HepG2 (cell line): ENCODE data around the gene CLDN4. TPM values are rescaled to one million over a fixed set of nuclear protein-coding genes. Genes with fewer than 3 reads are reported as not detected.

Experiments
- ARID4A ChIP-seq: sonication (generic); formaldehyde crosslinking; IDR thresholded peaks from 2 replicates; pipeline ENCODE4 v1.5.0; 2020; ENCODE audit warnings: mild to moderate bottlenecking, missing genetic modification reagents, borderline replicate concordance
- ARNT2 ChIP-seq: sonication (generic); formaldehyde crosslinking; IDR thresholded peaks from 2 replicates; pipeline ENCODE4 v1.8.0; 2022; ENCODE audit warnings: mild to moderate bottlenecking, low read depth, missing genetic modification reagents, moderate library complexity
- ARNTL ChIP-seq: sonication (generic); formaldehyde crosslinking; IDR thresholded peaks from 2 replicates; pipeline ENCODE4 v1.4.0; 2020; ENCODE audit warnings: mild to moderate bottlenecking, missing genetic modification reagents
- HIVEP1 ChIP-seq: sonication (generic); formaldehyde crosslinking; IDR thresholded peaks from 2 replicates; pipeline ENCODE4 v1.4.0; 2020; ENCODE audit warnings: mild to moderate bottlenecking, missing genetic modification reagents
- HMGXB4 ChIP-seq, 2 experiments: sonication (generic) in 1 of 2; formaldehyde crosslinking in 1 of 2; IDR thresholded peaks; 2 replicates each; pipeline versions ENCODE4 v1.4.0 to v1.6.1; 2018 to 2020; ENCODE audit warnings: missing genetic modification reagents in 2 of 2, borderline replicate concordance in 1 of 2, low read depth in 1 of 2, mild to moderate bottlenecking in 1 of 2, missing biosample characterization in 1 of 2
- HNRNPK ChIP-seq: fragments of 200-400 bp; formaldehyde crosslinking; IDR thresholded peaks from 2 replicates; pipeline ENCODE4 v1.6.1; 2018; ENCODE audit warnings: low read length, low read depth, moderate library complexity, mild to moderate bottlenecking; ENCODE audit not compliant: poor library complexity, severe bottlenecking
- IRF2 ChIP-seq: IDR thresholded peaks from 2 replicates; pipeline ENCODE4 v1.6.1; 2018; ENCODE audit warnings: missing genetic modification reagents, missing compliant biosample characterization
- KLF6 ChIP-seq: IDR thresholded peaks from 2 replicates; pipeline ENCODE4 v1.8.0; 2016; ENCODE audit warnings: missing biosample characterization, missing genetic modification reagents
- MAZ ChIP-seq, 2 experiments: sonication (generic) in 1 of 2; formaldehyde crosslinking in 1 of 2; IDR thresholded peaks; 2 replicates each; pipeline versions ENCODE4 v1.5.0 to v1.6.1; 2012 to 2020; ENCODE audit warnings: low read depth in 2 of 2, mild to moderate bottlenecking in 2 of 2, borderline replicate concordance in 1 of 2, improper control_type of control experiment in 1 of 2, low read length in 1 of 2, missing genetic modification reagents in 1 of 2, moderate library complexity in 1 of 2
- NPAS2 ChIP-seq: sonication (generic); formaldehyde crosslinking; IDR thresholded peaks from 2 replicates; pipeline ENCODE4 v1.8.0; 2022; ENCODE audit warnings: mild to moderate bottlenecking, missing genetic modification reagents, borderline replicate concordance
- PITX1 ChIP-seq: sonication (generic); formaldehyde crosslinking; IDR thresholded peaks from 2 replicates; pipeline ENCODE4 v1.5.1; 2020; ENCODE audit warnings: mild to moderate bottlenecking, missing genetic modification reagents
- SMYD3 ChIP-seq: sonication (generic); formaldehyde crosslinking; IDR thresholded peaks from 2 replicates; pipeline ENCODE4 v1.8.1; 2023; ENCODE audit warnings: mild to moderate bottlenecking, missing genetic modification reagents
- ZNF143 ChIP-seq: sonication (generic); formaldehyde crosslinking; IDR thresholded peaks from 2 replicates; pipeline ENCODE4 v1.4.0; 2020; ENCODE audit warnings: missing genetic modification reagents
- ZNF160 ChIP-seq: sonication (generic); formaldehyde crosslinking; IDR thresholded peaks from 2 replicates; pipeline ENCODE4 v1.8.0; 2022; ENCODE audit warnings: mild to moderate bottlenecking, inconsistent platforms, missing genetic modification reagents
- ZNF501 ChIP-seq: sonication (generic); formaldehyde crosslinking; IDR thresholded peaks from 2 replicates; pipeline ENCODE4 v1.5.1; 2020; ENCODE audit warnings: mild to moderate bottlenecking, moderate library complexity, missing genetic modification reagents
- ZNF512B ChIP-seq: sonication (generic); formaldehyde crosslinking; IDR thresholded peaks from 2 replicates; pipeline ENCODE4 v1.5.1; 2020; ENCODE audit warnings: missing genetic modification reagents, mild to moderate bottlenecking, borderline replicate concordance
- ZNF549 ChIP-seq: sonication (generic); formaldehyde crosslinking; IDR thresholded peaks from 2 replicates; pipeline ENCODE4 v1.5.0; 2020; ENCODE audit warnings: missing genetic modification reagents
- polyA plus RNA-seq, 8 experiments: library from polyadenylated mRNA; depleted of rRNA in 3 of 8; stranded (reverse) in 7 of 8; unstranded in 1 of 8; fragments of >200 nt; fragmentation: Illumina TruSeq in 4 of 8; extraction: Trizol in 4 of 8; gene quantifications; 2 replicates each; pipeline versions ENCODE4 v1.2.1 to v1.2.3, GENCODE V29; 2011 to 2016; ENCODE audit warnings: low read depth in 4 of 8, missing spikeins in 1 of 8, mixed read lengths in 1 of 8; ENCODE audit not compliant: insufficient read depth in 1 of 8
- total RNA-seq, 5 experiments: library from RNA; depleted of rRNA; stranded (reverse); fragments of >200 nt; fragmentation: Illumina TruSeq; extraction: Trizol; gene quantifications; 2 replicates each; pipeline ENCODE4 v1.2.3, GENCODE V29; 2016; ENCODE audit warnings: low read depth in 1 of 5

The CLDN4 gene
- total and polyA plus RNA-seq, 2 of the 13 experiments (the other 11 are each of a cell fraction or from before 2014, with no cell fraction given), result 28.2 to 35.7 TPM

GRCh38 chr7:73842067-73842976, 11.5 kb downstream of the CLDN4 start, which contains the start of gene METTL27 (continued):
- TF ChIP-seq ARID4A (peak; percentile 41; the same call in 1 of the 2 replicates), ZNF160 (CRISPR knock-in tag) (no peak), HIVEP1 (CRISPR knock-in tag) (peak; percentile 28; the same call in 1 of the 2 replicates), NPAS2 (CRISPR knock-in tag) (no peak), ARNTL (CRISPR knock-in tag) (no peak), KLF6 (peak; percentile 23; the same call in 1 of the 2 replicates), ZNF549 (CRISPR knock-in tag) (no peak), IRF2 (CRISPR knock-in tag) (0 out of 2 replicates have a peak, but pooled peaks have one; percentile 34), ZNF512B (peak; percentile 84; the same call in 1 of the 2 replicates), PITX1 (0 out of 2 replicates have a peak, but pooled peaks have one; percentile 27), MAZ (IDR thresholded peaks at IDR 0.05; ENCODE audit: borderline replicate concordance, low read depth, low read length) (0 out of 2 replicates have a peak, but pooled peaks have one; percentile 21), MAZ (CRISPR knock-in tag; IDR thresholded peaks at IDR 0.05; ENCODE audit: low read depth) (no peak), SMYD3 (CRISPR knock-in tag) (0 out of 2 replicates have a peak, but pooled peaks have one; percentile 56), ZNF501 (CRISPR knock-in tag) (peak; percentile 52; the same call in 1 of the 2 replicates), HMGXB4 (CRISPR knock-in tag; IDR thresholded peaks at IDR 0.05; ENCODE audit: borderline replicate concordance in 1 of 2, low read depth in 1 of 2) (peak in 1 of 2 experiments; percentile 42; a peak in 1 of 4 replicates), ZNF143 (CRISPR knock-in tag) (no peak), HNRNPK (peak; percentile 39), ARNT2 (CRISPR knock-in tag) (0 out of 2 replicates have a peak, but pooled peaks have one; percentile 42)
